Epithelial cell of proximal tubule (primary cell): ENCODE measurements around the gene FAM171A1. TPM values are rescaled to one million over a fixed set of nuclear protein-coding genes. Genes with fewer than 3 reads are reported as not detected.
A peak's percentile ranks its signal among the peaks of the same experiment; 100 is the strongest.
"Not testable (repeated sequence)": the region's sequence is repeated elsewhere in the genome, so short reads cannot be mapped to it uniquely, and the experiment has no call there.

ENCODE experiments used
- DNase-seq: peaks from one replicate; pipeline ENCODE4 v3.0.0-alpha.2; 2011; ENCODE audit warnings: low read depth
- H3K4me3 ChIP-seq: 2 replicates; pipeline ENCODE4 v1.5.1; 2011; ENCODE audit warnings: low read depth, mild to moderate bottlenecking, low read length
- CTCF ChIP-seq: conservative IDR thresholded peaks from 2 replicates; pipeline ENCODE4 v1.5.1; 2012; ENCODE audit warnings: low read depth, mild to moderate bottlenecking, low read length
- total RNA-seq: library from RNA; depleted of rRNA; stranded (reverse); fragments of >200 nt; gene quantifications from 2 replicates; pipeline ENCODE4 v1.2.3, GENCODE V29; 2015

The FAM171A1 gene
- total RNA-seq, 1 donor from 2014 or later = 20.2 TPM

- DNase-seq = no peak
- no peak overlapping the region for H3K4me3 ChIP-seq
- no peak for TF ChIP-seq CTCF
Measured at GRCh38 chr10:15211464-15211979, 159.6 kb downstream of the FAM171A1 start.

GRCh38 chr10:15210521-15210920 is 160.6 kb downstream of the FAM171A1 start:
- H3K4me3 ChIP-seq = no peak overlapping the region
- no peak for DNase-seq
- no peak for TF ChIP-seq CTCF

GRCh38 chr10:15209827-15210509 is 161.1 kb downstream of the FAM171A1 start:
- TF ChIP-seq CTCF = peak; percentile 97
- DNase-seq = no peak
- no peak overlapping the region for H3K4me3 ChIP-seq

- DNase-seq = no peak
- H3K4me3 ChIP-seq = no peak overlapping the region
- no peak for TF ChIP-seq CTCF
Measured at GRCh38 chr10:15208221-15208620, 162.9 kb downstream of the FAM171A1 start.

DNA sequence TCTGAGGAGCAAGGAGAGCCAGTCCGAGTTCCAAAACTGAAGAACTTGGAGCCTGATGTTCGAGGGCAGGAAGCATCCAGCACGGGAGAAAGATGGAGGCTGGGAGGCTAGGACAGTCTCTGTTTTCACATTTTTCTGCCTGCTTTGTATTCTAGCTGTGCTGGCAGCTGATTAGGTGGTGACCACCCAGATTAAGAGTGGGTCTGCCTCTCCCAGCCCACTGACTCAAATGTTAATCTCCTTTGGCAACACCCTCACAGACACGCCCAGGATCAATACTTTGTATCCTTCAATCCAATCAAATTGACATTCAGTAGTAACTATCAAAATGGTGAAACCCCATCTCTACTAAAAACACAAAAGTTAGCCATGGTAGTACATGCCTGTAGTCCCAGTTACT is 163.7 kb downstream of the FAM171A1 start:
- H3K4me3 ChIP-seq = not testable (repeated sequence)

GRCh38 chr10:15202639-15203038 is 168.4 kb downstream of the FAM171A1 start:
- no peak for TF ChIP-seq CTCF
- H3K4me3 ChIP-seq = no peak overlapping the region
- DNase-seq = no peak

More for the DNA sequence above, 163.7 kb downstream of the FAM171A1 start:
- not testable (repeated sequence) for DNase-seq

- not testable (repeated sequence) for H3K4me3 ChIP-seq, DNase-seq
Measured at GRCh38 chr10:15202301-15202621, 168.8 kb downstream of the FAM171A1 start.

DNA sequence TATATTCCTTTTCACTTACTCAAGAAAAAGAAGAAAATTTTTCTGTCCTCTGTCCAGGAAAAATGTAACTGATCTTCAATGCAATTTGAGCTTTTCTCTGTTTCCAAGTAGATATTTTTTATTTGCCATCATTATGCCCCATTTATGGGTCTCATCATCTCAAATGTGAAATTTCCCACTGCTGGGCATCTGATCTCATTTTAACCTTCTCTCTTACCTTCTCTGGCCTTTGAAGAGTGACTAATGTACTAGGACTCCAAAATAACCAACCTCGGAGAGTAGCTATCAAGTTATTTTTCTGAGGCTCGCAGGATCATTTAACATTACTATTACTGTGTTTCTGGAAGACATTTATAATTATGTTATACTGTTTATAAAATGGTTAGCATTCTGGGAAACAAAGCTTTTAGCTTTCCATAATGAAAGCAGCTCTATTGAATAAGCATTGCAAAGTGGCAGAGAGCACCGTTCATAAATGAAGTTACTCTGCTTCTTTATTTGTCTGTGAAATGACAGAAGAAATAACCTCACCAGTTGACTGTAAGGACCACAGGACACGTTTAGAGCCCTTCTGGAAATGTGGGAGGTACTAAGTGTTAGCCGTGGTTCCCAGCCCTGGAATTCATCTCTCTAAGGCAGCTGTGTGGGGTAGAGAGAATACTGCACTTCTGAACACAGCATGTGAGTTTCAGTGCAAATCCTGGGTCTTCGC is 169.3 kb downstream of the FAM171A1 start:
- DNase-seq = peak; percentile 53
- H3K4me3 ChIP-seq = no peak overlapping the region
- no peak for TF ChIP-seq CTCF
